ENCODE data around the gene CFAP43. TPM values are rescaled to one million over a fixed set of nuclear protein-coding genes. Genes with fewer than 3 reads are reported as not detected.

CFAP43 gene
- total and polyA plus RNA-seq, 2 of the 8 experiments (the other 6 are each of a cell fraction or from before 2014, with no cell fraction given): 0.11 to 0.27 TPM

DNA sequence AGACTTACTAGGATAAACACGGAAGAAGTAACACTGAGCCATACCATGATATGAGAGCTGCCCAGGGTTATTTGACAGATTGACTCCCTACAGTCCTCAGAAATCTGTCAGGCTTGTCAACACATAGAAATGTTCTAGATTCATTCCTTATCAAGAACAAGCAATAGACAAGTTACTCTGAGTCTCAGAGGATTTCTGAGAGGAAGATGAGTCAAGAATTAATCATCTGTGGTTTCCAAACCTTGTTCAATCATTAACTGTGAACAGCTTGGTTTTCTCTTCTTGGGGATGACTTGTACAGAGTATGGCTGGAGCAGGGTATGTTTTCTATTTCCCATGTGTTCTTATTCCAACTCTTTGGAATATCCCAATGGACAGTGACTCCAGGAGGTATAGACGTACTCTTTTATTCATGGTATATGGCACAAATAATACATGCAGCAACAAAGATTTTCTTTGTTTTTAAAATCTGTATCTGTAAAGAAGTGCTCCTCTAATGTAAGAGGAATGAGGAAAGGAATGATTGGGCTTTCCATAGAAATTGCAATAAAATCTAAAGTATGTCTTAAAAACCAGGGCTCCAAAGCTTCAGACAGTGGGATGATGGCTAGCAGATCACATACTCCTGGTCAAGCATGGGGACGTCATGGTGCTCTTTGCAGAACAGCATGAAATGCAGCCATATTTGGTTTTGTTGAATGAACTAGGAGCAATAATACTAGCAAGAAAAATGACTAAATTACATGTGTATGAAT, 122.1 kb downstream of the CFAP43 start (continued):
- TF ChIP-seq, protein P1, sequence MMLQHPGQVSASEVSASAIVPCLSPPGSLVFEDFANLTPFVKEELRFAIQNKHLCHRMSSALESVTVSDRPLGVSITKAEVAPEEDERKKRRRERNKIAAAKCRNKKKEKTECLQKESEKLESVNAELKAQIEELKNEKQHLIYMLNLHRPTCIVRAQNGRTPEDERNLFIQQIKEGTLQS (IDR thresholded peaks at IDR 0.05; ENCODE audit: insufficient read depth, low read depth, low read length): no peak
- no peak for TF ChIP-seq GTF2F1 (IDR thresholded peaks at IDR 0.05; ENCODE audit: borderline replicate concordance, low read depth, low read length)
- no peak for TF ChIP-seq RNF2 (IDR thresholded peaks at IDR 0.05; ENCODE audit: borderline replicate concordance, low read depth, low read length, missing control alignments, poor library complexity, severe bottlenecking)
- TF ChIP-seq EGR1 (IDR thresholded peaks at IDR 0.05; ENCODE audit: borderline replicate concordance, low read depth, low read length): no peak
- no peak for TF ChIP-seq RAD21 (IDR thresholded peaks at IDR 0.05 in 1 of 2, conservative IDR thresholded peaks at IDR 0.05 in 1 of 2; ENCODE audit: low read depth in 2 of 2, low read length in 2 of 2)
- no peak for TF ChIP-seq JUND (IDR thresholded peaks at IDR 0.05; ENCODE audit: low read length)
- TF ChIP-seq PHF8 (conservative IDR thresholded peaks at IDR 0.05; ENCODE audit: low read depth, low read length): no peak

Data from H1 (cell line).